ENCODE data around the gene KDM5B.
A peak's percentile ranks its signal among the peaks of the same experiment; 100 is the strongest.
"Not testable (repeated sequence)": the region's sequence is repeated elsewhere in the genome, so short reads cannot be mapped to it uniquely, and the experiment has no call there.

The KDM5B gene

DNA sequence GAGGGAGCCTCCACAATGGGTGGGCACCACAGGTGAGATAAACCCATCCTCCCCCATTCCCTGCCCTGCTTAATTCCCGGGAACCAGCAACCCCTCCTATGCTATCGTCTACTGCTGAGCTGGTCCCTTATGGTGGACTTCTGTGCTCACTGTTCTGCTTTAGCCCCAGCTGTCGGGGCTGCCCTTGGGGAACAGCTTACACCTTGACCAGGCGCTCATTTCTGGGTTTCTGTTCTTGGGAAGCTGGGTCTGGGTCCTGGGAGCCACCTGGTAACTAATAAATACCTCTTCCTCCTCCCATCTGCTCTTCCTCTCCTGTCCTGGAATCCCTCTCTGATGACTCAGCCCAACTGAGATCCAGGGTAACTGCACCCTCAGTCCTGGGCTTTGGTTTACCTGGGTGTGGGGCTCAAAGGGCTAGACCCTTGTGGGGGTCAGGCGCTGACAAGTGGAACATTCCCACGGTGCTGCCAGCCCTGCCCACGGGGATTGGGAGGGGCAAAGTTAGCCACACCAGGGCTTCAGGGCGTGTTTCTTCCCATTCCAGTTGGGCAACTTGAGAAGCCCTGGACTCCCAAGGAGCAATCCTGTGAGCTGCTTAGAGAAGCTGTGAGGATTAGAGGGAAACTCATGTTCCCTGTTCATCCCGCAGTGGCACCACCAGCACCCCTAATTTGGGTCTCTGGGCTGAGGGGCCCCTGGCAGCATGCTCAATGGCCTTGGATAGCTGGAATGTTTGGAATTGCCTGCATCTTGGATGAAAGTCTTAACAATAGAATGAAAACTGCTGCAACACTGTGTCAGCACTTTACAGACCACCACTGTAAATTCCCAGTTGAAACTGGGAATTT is 4.2 kb upstream of the KDM5B start:
- DNase-seq (ENCODE audit: low spot score), result no peak

DNA sequence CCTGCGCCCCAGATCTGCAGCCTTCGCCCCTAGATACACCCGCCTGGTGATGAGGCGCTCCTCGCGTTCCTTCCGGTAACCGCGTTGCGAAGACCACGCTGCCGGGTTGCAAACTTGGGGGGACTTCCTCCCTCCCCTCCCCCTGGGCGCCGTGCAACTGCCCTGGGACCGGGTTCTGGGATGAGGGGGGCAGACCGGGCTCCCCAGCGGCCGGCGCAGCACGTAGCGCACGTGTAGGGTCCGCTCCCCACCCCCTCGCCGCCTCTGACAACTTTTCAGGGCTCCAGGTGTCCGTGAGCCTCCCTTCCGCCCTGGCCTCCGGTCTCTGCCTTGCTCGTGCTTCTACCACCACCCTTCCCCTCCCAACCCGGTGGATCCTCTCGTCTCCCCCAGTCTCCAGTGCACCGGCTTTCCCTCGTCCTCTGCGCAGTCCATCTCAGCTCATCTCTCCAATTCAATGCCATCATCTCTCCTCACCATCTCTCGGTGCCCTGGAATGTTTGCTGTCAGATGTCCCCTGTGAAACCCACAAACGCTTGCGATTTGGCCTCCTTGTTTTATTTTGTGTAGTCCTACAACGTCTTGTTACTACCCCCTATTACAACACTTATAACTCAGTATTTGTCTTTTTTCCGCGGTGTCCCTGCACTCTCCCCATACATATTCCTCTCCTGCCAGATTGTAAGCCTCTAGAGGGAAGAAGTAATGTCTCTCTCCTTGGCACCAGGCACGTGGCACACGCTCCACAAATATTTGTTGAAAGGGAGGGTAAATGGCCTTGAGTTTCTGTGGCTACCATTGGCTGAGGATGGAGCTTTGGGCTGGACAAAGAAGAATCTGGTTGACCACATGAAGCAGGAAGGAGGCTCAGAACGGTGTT is 3.3 kb upstream of the KDM5B start:
- DNase-seq (ENCODE audit: low spot score), result no peak

DNA sequence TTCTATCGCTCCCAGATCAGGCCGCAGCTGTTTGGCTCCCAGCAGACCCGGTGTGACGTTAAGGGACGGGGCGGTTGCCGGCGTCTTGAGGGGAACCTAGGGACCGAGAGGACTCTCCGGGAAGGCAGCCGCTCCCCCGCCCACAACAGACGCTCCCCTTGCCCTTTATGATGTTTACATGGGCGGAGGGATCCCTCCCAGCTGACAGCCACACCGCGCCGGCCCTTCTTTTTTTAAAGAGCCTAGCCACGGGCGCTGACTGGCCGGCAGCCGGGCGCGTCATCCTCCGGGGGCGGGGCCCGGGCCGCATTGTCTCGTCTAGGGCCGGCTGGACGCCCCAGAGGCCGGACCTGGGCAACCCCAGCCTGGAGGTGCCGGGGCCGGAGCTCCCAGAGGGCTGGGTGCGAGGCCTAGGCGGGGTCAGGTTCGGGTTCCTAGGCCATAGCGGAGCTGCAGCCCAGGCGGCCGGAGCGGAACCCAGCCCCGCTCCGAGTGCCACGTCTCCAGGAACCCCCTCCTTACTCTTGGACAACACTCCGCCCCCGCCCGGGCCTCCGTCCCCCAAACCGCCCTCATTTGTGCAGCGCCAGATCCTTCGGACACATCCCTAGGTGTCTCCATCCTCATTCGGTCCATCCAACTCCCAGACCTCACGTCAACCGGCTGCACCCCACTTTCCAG is 2.5 kb upstream of the KDM5B start, which contains the start of gene PCAT6:
TSS of gene PCAT6 (plus strand) at position 340 of the 681 bp plus-strand sequence.
- DNase-seq (ENCODE audit: low spot score), result peak; percentile 86

DNA sequence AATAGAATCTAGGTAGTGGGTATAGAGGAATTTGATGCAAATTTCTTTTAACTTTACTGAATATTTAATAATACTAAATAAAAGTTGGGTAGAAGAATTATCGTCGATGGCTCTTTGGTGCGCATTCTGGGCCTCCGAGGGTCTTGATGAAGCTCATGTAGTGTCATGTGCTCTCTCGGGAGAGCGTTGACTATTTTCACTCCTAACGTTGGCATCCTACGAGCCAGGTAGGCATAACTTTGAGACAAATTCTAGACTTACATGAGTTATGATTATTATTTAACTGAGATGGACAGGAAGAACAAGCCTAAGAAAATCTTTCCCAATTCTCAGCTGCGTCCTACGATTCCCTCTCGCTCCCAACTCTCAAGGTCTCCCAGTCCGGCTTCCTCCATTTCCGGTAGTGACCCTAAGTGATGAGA is 2.0 kb upstream of the KDM5B start:
- DNase-seq (ENCODE audit: low spot score), result no peak

DNA sequence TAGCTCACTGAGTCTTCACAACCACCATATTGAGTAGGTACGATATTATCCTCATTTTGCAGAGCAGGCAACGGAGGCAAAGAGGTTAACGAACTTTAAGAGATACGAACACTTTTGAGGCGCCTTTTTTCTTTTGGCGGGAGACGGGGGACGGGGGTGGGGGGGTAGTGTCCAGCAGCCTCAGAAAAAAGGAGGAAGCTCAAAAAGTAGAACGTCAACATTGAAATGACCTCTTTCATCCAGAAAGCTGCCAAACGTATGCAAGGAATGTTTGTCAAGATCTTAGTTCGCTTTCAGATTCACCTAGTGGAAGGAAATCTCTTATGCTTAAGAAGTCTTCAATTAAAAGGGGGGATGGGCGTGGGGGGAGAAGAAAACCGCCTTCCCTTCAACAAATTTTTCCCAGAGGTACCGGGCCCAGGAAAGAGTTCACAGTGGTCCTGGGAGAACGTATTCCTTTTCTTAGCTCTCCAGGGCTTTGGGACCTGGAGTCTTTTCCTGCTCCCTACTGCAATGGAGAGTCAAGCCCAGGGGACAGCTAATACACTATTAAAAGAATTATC is 1.5 kb upstream of the KDM5B start:
- DNase-seq (ENCODE audit: low spot score), result no peak

DNA sequence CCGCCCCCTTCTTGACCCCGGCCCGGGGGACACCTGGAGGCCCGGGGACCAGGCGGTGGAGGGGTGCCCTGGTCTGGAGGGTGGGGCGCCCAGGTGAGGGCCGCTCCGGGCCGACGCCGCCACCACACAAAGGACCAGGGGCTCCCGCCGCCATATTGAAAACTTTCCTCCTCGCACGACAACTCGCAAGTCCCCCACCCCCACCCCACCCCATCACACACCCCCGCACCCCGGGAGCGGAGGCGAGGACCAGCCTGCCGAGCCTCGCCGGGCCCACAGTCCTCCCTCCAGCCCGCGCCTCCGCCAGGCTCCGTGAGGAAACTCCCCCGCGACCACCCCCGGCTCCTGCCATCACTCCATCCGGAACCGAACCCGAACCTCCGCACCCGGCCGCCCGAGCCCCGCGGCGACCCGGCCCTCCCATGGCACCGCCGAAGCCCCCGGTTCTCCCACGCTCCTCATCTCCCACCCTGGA is 733 bp downstream of the KDM5B start:
- no peak for DNase-seq (ENCODE audit: low spot score)

DNA sequence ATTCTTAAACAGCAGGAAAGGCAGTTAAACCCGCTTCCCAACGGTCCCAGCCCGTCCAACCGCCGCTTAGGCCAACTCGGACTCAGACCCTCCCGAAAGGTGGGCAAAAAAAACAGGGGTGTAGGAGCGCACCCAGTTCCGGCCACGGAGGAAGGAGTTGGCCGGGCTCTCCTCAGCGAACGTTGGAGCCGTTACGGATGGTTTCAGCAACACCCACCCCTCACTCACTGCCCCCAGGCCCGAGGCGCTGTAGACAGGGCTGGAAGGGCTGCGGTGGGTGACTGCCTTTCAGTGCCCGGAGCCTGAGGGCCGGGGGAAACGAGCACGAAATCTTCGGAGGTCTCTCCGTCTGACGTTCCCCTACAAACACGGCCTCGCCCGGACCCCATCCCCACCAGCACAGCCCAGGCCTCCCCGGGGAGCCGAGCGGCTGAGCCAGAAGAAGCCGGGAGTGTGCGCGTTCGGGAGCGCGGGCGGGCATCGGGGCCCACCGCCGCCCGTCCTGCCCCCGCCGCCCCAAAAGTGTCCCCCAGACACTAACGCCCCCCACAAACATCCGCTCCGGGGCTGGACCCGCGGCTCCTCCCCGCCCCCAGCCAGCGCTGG is 1.3 kb downstream of the KDM5B start:
- no peak for DNase-seq (ENCODE audit: low spot score)

DNA sequence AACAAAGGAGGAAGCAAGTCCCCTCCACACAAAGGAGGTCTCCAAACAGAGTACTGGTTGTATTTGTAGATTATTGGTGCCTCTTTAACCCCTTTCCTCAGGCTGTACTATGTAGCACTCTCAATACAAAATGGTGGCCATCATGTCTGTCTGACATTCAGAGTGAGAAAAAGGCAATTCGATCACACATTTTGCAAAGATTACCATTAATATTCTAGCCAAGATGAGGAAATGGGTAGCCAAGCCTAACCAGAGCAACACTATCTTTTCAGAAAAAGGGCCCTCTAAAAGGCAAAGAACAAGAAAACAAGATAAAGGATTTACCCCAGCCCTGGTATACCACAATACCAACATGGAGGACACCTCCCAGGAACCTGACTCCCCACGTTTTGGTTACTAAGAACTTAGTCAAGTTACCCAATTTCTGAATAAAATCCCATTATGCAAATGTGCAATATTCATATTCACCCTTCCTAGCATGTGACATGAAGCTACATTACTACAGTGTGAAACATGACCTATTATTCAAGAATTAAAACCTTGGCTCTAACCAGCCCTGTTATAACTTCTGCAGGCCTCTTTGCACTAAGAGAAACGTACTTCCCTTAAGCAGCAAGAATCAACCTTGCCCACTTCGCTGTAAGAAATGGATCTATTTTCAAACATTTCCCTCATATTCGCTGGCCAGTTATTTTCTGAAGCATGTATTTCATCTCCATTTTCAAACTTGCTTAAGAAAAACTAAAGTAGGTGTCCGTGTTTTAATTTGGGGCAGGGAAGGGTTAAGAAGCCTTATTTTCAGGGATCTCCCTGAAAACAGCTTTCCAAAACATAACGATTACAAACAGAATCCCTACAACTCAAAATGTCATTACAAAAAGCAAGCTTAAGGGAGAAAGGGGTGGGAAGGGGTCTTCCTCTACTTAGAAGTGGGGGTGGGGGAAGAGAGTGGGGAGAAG is 2.1 kb downstream of the KDM5B start:
- no peak for DNase-seq (ENCODE audit: low spot score)

DNA sequence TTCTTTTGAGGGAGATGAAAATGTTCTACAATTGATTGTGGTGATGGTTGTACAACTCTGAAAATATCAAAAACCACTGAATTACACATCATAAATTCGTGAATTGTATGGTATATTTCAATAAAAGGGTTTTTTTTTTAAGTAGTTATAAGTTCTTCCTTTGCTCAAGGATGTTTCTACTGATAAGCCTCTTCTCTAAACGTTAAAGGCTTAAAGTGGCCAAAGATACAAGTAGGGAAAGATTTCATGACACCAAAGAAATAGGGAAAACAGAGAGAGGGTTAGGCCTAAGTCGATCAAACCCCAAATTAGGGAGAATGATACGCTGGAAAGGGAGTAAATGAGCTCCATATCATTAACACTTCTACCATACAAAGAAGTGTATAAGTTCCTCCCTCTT is 4.1 kb downstream of the KDM5B start:
- no peak for DNase-seq (ENCODE audit: low spot score)

DNA sequence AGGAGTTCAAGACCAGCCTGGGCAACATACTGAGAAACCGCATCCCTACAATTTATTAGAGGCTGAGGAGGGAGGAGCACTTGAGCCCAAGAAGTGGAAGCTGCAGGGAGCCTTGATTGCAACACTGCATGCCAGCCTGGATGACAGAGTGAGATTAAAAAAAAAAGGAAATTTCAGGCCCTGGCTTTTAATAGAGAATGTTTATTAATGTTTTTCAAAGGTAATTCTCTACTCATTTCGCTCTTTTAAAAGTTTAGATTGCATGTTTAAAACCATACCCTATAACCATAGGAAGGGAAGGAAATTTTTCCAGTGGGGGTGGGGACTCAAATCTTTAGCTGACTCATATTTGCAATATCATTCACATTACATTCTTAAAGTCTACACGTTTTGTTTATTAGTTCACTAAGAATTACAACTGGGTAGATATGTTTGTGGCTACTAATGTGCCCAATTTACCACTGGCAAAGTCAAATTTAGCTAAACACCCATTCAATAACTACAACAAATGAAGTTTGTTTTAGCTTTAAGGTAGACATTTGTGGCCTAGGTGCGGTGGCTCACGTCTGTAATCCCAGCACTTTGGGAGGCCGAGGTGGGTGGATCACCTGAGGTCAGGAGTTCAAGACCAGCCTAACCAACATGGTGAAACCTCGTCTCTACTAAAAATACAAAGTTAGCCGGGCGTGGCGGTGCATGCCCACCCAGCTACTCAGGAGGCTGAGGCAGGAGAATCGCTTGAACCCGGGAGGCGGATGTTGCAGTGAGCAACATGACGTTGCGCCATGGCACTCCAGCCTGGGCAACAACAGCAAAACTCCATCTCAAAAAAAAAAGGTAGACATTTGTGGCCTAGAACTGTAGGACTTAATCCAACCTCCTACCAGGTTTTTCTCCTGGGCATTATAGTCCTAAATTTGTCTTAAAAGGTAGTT is 5.0 kb downstream of the KDM5B start:
- no peak for DNase-seq (ENCODE audit: low spot score)

DNA sequence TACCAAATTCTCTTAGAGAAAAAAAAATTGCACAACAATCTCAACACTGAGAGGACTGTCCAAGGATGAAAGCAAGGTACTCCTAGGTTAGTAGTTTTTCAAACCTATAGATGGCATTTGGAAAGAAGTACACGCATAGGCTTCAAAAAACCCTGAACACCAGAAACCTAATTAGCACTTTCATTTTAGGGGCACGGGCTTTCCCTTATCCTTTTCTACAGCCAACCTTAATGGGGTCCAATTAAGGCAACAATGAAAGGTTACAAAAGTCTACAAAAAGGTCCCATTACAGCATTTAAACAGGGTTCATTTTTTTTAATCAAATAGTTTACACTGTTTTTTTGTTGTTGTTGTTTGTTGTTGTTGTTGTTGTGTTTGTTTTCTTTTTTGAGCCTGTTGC is 6.2 kb downstream of the KDM5B start:
- DNase-seq (ENCODE audit: low spot score), result no peak

DNA sequence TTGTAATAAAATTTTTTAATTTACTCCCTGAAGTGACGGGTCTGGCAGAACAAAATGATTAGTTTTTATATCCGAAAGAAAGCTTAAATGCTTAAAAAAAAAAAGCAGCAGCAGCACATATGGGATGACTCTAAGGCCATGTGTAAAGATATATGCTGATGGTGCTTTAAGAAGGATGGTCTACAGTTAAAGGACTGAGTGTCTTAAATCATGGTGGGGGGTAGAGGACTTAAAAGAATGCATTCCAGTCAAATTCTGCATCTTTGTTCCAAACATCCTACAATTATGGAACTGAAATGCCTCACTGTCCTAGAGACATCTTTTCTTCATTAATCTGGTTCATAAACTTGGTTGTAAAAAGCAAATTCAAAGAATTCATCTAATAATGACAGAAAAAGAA is 7.0 kb downstream of the KDM5B start:
- DNase-seq (ENCODE audit: low spot score), result no peak

DNA sequence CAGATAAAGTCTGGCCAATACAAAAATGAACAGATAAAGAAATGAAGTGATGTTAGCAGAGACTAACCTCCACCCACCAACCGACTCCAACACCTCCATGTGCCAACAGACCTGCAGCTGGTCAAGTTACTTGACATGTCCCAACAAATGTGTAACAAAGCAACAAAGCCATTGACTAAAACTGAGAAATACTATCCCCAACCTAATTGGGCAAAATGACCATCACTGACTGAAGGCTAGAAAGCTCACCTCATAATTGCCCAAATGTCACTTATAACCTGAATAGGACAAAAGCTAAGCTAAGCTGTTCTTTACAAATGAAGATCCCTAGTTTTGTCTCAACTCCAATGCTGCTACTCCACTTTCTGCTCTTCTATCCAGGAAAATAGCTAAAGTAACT is 7.5 kb downstream of the KDM5B start:
- DNase-seq (ENCODE audit: low spot score), result no peak

DNA sequence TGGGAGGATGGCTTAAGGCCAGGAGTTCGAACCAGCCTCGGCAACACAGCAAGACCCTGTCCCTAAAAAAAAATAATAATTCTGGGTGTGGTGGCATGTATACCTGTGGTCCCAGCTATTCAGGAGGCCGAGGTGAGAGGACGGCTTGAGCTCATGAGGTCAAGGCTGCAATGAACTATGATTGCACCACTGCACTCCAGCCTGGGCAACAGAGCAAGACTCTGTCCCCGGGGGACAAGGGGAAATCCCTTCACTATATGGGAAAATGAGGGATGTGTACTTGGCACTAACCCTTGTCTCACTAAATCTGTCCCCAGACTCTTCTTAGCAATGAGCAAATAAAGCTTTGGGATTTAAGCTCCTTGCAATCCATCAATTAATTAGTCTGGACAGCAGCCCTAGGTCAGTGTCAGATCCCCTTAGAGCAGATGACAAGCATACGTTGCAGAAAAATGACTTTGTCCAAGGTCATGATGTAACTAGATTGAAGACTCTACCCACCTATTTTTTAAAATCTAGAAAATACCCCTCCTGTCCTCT is 9.4 kb downstream of the KDM5B start:
- no peak for DNase-seq (ENCODE audit: low spot score)

DNA sequence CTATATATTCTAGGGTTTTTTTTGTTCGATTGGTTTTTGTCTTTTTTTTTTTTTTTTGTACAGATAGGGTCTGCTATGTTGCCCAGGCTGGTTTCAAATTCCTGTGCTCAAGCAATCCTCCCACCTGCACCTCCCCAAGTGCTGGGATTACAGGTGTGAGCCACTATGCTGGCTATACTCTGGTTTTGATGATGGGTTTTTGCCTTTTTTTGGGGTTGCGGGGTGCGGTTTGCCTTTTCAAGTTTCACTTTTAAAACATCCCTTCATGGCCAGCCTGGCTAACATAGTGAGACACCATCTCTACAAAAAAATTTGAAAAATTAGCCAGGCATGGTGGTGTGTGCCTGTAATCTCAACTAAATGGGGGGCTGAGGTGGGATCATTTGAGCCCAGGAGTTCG is 10.0 kb downstream of the KDM5B start:
- DNase-seq (ENCODE audit: low spot score), result no peak

DNA sequence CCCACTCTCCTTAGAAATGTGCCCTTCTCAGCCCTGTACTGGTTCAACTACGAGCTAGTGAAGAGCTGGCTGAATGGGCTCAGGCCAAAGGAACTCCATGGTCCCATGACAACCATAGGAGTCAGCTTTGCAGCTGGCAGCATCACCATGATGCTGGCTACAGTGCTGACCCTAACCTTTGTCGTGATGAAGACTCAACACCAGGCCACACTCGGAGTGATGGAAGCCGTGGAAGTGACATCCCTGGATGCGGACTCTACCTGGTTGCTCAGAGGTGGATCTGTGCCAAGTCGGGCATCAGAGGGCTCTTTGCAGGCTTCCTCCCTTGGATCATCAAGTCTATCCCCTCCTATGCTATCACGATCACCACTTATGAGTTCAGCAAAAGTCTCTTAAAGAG is 11.6 kb downstream of the KDM5B start:
- no peak for DNase-seq (ENCODE audit: low spot score)

DNA sequence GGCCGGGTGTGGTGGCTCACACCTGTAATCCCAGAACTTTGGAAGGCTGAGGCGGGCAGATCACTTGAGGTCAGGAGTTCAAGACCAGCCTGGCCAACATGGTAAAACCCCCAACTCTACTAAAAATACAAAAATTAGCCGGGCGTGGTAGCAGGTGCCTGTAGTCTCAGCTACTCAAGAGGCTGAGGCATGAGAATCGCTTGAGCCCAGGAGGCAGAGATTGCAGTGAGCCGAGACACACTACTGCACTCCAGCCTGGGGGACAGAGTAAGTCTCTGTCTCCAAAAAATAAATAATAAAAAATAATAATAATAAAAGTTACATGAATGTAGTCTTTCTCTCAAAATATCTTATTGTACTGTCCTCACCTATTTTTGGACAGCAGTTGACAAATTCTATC is 13.3 kb downstream of the KDM5B start:
- not testable (repeated sequence) for DNase-seq (ENCODE audit: low spot score)

DNA sequence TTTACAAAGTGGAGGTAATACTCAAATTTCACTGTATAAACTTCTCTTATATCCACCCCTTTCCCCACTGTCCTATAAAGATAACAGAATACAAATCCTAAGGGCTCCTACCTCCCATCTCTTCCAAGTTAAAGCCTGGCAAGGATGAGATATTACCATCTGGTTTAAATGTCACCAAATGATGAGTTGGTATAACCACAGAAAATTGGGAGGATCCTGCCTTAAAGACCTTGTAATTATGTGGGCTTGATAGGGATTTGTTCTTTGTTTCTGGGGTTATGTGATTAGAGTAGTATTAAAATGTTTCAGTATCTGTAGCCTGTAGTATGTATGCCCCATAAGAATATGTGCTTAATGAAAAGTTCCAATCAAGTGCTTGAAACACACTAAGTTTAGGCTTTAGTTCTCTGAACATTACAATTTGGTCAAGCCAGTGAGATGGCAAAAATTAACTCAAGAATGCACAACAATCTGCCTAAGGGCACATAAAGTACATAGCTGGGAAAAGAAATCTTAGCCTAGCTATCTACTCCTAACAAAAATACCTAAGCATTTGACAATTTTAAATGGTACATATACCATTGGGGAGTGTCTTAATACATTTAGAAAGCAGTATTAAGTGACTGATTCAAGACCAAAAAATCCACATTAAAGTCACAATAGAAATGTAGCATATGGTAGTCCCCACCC is 14.0 kb downstream of the KDM5B start:
- no peak for DNase-seq (ENCODE audit: low spot score)

All from kidney capillary endothelial cell (primary cell).